ENCODE measurements around the gene TIMP3. TPM values are rescaled to one million over a fixed set of nuclear protein-coding genes. Genes with fewer than 3 reads are reported as not detected.

TIMP3 gene
- total RNA-seq, 1 experiment from 2014 or later = 0.87 TPM

DNA sequence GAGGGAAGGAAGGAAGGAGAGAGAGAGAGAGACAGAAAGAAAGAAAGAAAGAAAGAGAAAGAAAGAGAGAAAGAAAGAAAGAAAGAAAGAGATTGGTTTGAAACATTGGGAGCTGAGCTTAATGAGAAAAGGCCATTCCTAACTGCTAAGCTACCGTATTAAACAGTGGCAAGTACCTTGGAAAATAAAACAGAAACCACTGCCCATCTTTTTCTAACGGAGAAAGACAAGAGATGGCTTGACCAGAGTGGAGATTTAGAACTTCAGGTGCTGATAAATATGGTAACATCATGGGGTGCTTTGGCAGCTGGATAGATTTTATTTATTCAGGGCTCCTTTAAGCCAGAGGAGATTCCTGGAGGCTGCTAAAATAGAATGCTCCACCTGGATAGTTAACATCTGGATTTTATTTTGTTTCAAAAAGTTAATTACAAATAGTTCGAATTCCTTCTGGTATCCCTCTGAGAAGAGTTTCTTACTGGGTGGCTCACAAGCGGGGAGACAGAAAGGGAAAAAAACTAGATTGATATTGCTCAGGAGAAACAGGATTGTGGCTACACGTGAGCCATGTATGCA is 12.9 kb downstream of the TIMP3 start:
- Histone ChIP-seq H3K4me1 (ENCODE audit: insufficient read depth, low read length) (no peaks in the 10 kb centered on the region; the same call in 1 of the 2 replicates), H4K20me1 (ENCODE audit: control insufficient read depth, insufficient read depth, insufficient read length) (no peaks in the 10 kb centered on the region), H2BK5ac (ENCODE audit: insufficient read length, low read length) (no peak overlapping the region), H2BK15ac (ENCODE audit: low read depth, low read length) (no peak overlapping the region), H3K4me2 (ENCODE audit: insufficient read depth, insufficient read length, low read length) (no peak overlapping the region), H2BK20ac (ENCODE audit: low read depth, low read length, poor library complexity, severe bottlenecking) (no peak overlapping the region), H2BK120ac (ENCODE audit: low read depth, low read length, poor library complexity, severe bottlenecking) (no peak overlapping the region), H3K4ac (ENCODE audit: low read depth, low read length) (no peak overlapping the region), H3K79me1 (ENCODE audit: insufficient read depth, low read depth, low read length, poor library complexity, severe bottlenecking) (no peaks in the 10 kb centered on the region), H3K27ac (ENCODE audit: insufficient read length, low read depth, low read length) (no peak overlapping the region), H3K23ac (ENCODE audit: insufficient read length, low read depth, low read length) (no peak overlapping the region), H3K56ac (ENCODE audit: insufficient read length, low read depth, low read length) (no peak overlapping the region), H3K79me2 (ENCODE audit: insufficient read depth, low read length) (no peaks in the 10 kb centered on the region), H2AFZ (ENCODE audit: low read length) (no peak overlapping the region), H4K8ac (replicated peaks; ENCODE audit: insufficient read length, low read depth, low read length) (no peak overlapping the region), H3K14ac (ENCODE audit: insufficient read depth, low read length) (no peak overlapping the region), H3K18ac (ENCODE audit: insufficient read length, low read depth, low read length) (no peak overlapping the region), H3K27me3 (ENCODE audit: insufficient read depth, low read length) (no peaks in the 10 kb centered on the region), H2BK12ac (ENCODE audit: insufficient read length, low read depth, low read length) (no peak overlapping the region), H3T11ph (ENCODE audit: low read length) (no peak overlapping the region), H4K91ac (ENCODE audit: insufficient read length, low read depth, low read length) (no peak overlapping the region), H3K23me2 (ENCODE audit: insufficient read length, low read depth, low read length, poor library complexity, severe bottlenecking) (no peaks in the 10 kb centered on the region), H4K5ac (ENCODE audit: insufficient read length, low read depth, low read length) (no peak overlapping the region), H2AK5ac (ENCODE audit: insufficient read length, low read length) (no peak overlapping the region), H3K9ac (ENCODE audit: extremely low read depth, insufficient read length, low read length) (no peak overlapping the region), H3K9me3 (ENCODE audit: control insufficient read depth, low read depth, low read length) (no peaks in the 10 kb centered on the region)
- Mint-ChIP-seq H3K27me3 (ENCODE audit: low read depth) (peaks cover 2% of the 10 kb centered on the region; the same call in 1 of the 2 replicates), H3K4me3 (no peak overlapping the region), H3K4me1 (peaks cover 35 to 63% of the 10 kb centered on the region in 2 experiments), H3K27ac (no peak overlapping the region), H3K36me3 (ENCODE audit: insufficient read depth in 1 of 3, low read depth in 3 of 3) (peaks cover 0 to 15% (median 0%) of the 10 kb centered on the region in 3 experiments; a peak in 2 of 7 replicates), H3K9me3 (no peaks in the 10 kb centered on the region)
- TF ChIP-seq, protein P1, sequence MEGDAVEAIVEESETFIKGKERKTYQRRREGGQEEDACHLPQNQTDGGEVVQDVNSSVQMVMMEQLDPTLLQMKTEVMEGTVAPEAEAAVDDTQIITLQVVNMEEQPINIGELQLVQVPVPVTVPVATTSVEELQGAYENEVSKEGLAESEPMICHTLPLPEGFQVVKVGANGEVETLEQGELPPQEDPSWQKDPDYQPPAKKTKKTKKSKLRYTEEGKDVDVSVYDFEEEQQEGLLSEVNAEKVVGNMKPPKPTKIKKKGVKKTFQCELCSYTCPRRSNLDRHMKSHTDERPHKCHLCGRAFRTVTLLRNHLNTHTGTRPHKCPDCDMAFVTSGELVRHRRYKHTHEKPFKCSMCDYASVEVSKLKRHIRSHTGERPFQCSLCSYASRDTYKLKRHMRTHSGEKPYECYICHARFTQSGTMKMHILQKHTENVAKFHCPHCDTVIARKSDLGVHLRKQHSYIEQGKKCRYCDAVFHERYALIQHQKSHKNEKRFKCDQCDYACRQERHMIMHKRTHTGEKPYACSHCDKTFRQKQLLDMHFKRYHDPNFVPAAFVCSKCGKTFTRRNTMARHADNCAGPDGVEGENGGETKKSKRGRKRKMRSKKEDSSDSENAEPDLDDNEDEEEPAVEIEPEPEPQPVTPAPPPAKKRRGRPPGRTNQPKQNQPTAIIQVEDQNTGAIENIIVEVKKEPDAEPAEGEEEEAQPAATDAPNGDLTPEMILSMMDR (conservative IDR thresholded peaks at IDR 0.05) = no peak
- DNase-seq = no peak
- WGBS (ENCODE audit: extremely low coverage, insufficient read length, low lambda C conversion rate) = no CpG with 5 or more reads among the region's 5 CpGs
